Measurements from ENCODE around the gene SYNPR. TPM values are rescaled to one million over a fixed set of nuclear protein-coding genes. Genes with fewer than 3 reads are reported as not detected.

SYNPR gene
- total RNA-seq, 1 donor, result not detected

GRCh38 chr3:63279005-63279841, 1.1 kb downstream of the SYNPR start:
- Histone ChIP-seq H3K9me3 (ENCODE audit: low read depth, low read length) (no peaks in the 10 kb centered on the region), H3K4me3 (ENCODE audit: low read length) (no peak overlapping the region), H3K4me1 (ENCODE audit: insufficient read depth, low read length) (no peaks in the 10 kb centered on the region), H3K27me3 (ENCODE audit: insufficient read depth, low read length) (peaks cover 32% of the 10 kb centered on the region)

- no peaks in the 10 kb centered on the region for H3K4me1 ChIP-seq (ENCODE audit: insufficient read depth, low read length)
- H3K27me3 ChIP-seq (ENCODE audit: insufficient read depth, low read length), result no peaks in the 10 kb centered on the region
- no peaks in the 10 kb centered on the region for H3K9me3 ChIP-seq (ENCODE audit: low read depth, low read length)
- H3K4me3 ChIP-seq (ENCODE audit: low read length), result no peak overlapping the region
Measured at GRCh38 chr3:63287610-63288009, 9.5 kb downstream of the SYNPR start.

- H3K9me3 ChIP-seq (ENCODE audit: low read depth, low read length), result no peaks in the 10 kb centered on the region
- H3K4me3 ChIP-seq (ENCODE audit: low read length), result no peak overlapping the region
- no peaks in the 10 kb centered on the region for H3K27me3 ChIP-seq (ENCODE audit: insufficient read depth, low read length)
- H3K4me1 ChIP-seq (ENCODE audit: insufficient read depth, low read length), result no peaks in the 10 kb centered on the region
Measured at GRCh38 chr3:63290686-63291085, 12.6 kb downstream of the SYNPR start.

- no peaks in the 10 kb centered on the region for H3K27me3 ChIP-seq (ENCODE audit: insufficient read depth, low read length)
Measured at GRCh38 chr3:63294332-63294731, 16.2 kb downstream of the SYNPR start.

GRCh38 chr3:63295356-63295755, 17.2 kb downstream of the SYNPR start:
- no peaks in the 10 kb centered on the region for H3K27me3 ChIP-seq (ENCODE audit: insufficient read depth, low read length)
- no peak overlapping the region for H3K4me3 ChIP-seq (ENCODE audit: low read length)
- no peaks in the 10 kb centered on the region for H3K9me3 ChIP-seq (ENCODE audit: low read depth, low read length)
- no peaks in the 10 kb centered on the region for H3K4me1 ChIP-seq (ENCODE audit: insufficient read depth, low read length)

More at GRCh38 chr3:63294332-63294731, 16.2 kb downstream of the SYNPR start:
- Histone ChIP-seq H3K4me1 (ENCODE audit: insufficient read depth, low read length) (no peaks in the 10 kb centered on the region), H3K9me3 (ENCODE audit: low read depth, low read length) (no peaks in the 10 kb centered on the region), H3K4me3 (ENCODE audit: low read length) (no peak overlapping the region)

- no peaks in the 10 kb centered on the region for H3K9me3 ChIP-seq (ENCODE audit: low read depth, low read length)
- H3K4me3 ChIP-seq (ENCODE audit: low read length), result no peak overlapping the region
- no peaks in the 10 kb centered on the region for H3K4me1 ChIP-seq (ENCODE audit: insufficient read depth, low read length)
- H3K27me3 ChIP-seq (ENCODE audit: insufficient read depth, low read length), result no peaks in the 10 kb centered on the region
Measured at GRCh38 chr3:63295806-63296205, 17.7 kb downstream of the SYNPR start.

GRCh38 chr3:63296249-63296648, 18.1 kb downstream of the SYNPR start:
- Histone ChIP-seq H3K27me3 (ENCODE audit: insufficient read depth, low read length) (no peaks in the 10 kb centered on the region), H3K4me1 (ENCODE audit: insufficient read depth, low read length) (no peaks in the 10 kb centered on the region), H3K4me3 (ENCODE audit: low read length) (no peak overlapping the region), H3K9me3 (ENCODE audit: low read depth, low read length) (no peaks in the 10 kb centered on the region)

- Histone ChIP-seq H3K4me1 (ENCODE audit: insufficient read depth, low read length) (no peaks in the 10 kb centered on the region), H3K4me3 (ENCODE audit: low read length) (no peak overlapping the region), H3K27me3 (ENCODE audit: insufficient read depth, low read length) (no peaks in the 10 kb centered on the region), H3K9me3 (ENCODE audit: low read depth, low read length) (no peaks in the 10 kb centered on the region)
Measured at GRCh38 chr3:63303238-63303637, 25.1 kb downstream of the SYNPR start.

GRCh38 chr3:63304421-63304820, 26.3 kb downstream of the SYNPR start:
- Histone ChIP-seq H3K4me3 (ENCODE audit: low read length) (no peak overlapping the region), H3K9me3 (ENCODE audit: low read depth, low read length) (no peaks in the 10 kb centered on the region), H3K27me3 (ENCODE audit: insufficient read depth, low read length) (no peaks in the 10 kb centered on the region), H3K4me1 (ENCODE audit: insufficient read depth, low read length) (no peaks in the 10 kb centered on the region)

- Histone ChIP-seq H3K27me3 (ENCODE audit: insufficient read depth, low read length) (no peaks in the 10 kb centered on the region), H3K4me1 (ENCODE audit: insufficient read depth, low read length) (no peaks in the 10 kb centered on the region), H3K4me3 (ENCODE audit: low read length) (no peak overlapping the region), H3K9me3 (ENCODE audit: low read depth, low read length) (no peaks in the 10 kb centered on the region)
Measured at GRCh38 chr3:63308072-63308471, 30.0 kb downstream of the SYNPR start.

GRCh38 chr3:63309768-63310167, 31.7 kb downstream of the SYNPR start:
- no peaks in the 10 kb centered on the region for H3K4me1 ChIP-seq (ENCODE audit: insufficient read depth, low read length)
- H3K4me3 ChIP-seq (ENCODE audit: low read length), result no peak overlapping the region
- H3K27me3 ChIP-seq (ENCODE audit: insufficient read depth, low read length), result no peaks in the 10 kb centered on the region
- H3K9me3 ChIP-seq (ENCODE audit: low read depth, low read length), result no peaks in the 10 kb centered on the region

- no peak overlapping the region for H3K4me3 ChIP-seq (ENCODE audit: low read length)
- no peaks in the 10 kb centered on the region for H3K27me3 ChIP-seq (ENCODE audit: insufficient read depth, low read length)
- H3K4me1 ChIP-seq (ENCODE audit: insufficient read depth, low read length), result no peaks in the 10 kb centered on the region
- no peaks in the 10 kb centered on the region for H3K9me3 ChIP-seq (ENCODE audit: low read depth, low read length)
Measured at GRCh38 chr3:63323766-63324165, 45.7 kb downstream of the SYNPR start.

- Histone ChIP-seq H3K27me3 (ENCODE audit: insufficient read depth, low read length) (no peaks in the 10 kb centered on the region), H3K9me3 (ENCODE audit: low read depth, low read length) (no peaks in the 10 kb centered on the region), H3K4me3 (ENCODE audit: low read length) (no peak overlapping the region), H3K4me1 (ENCODE audit: insufficient read depth, low read length) (no peaks in the 10 kb centered on the region)
Measured at GRCh38 chr3:63324621-63325020, 46.5 kb downstream of the SYNPR start.

GRCh38 chr3:63325386-63325785, 47.3 kb downstream of the SYNPR start:
- Histone ChIP-seq H3K9me3 (ENCODE audit: low read depth, low read length) (no peaks in the 10 kb centered on the region), H3K4me1 (ENCODE audit: insufficient read depth, low read length) (no peaks in the 10 kb centered on the region)

GRCh38 chr3:63328365-63328764, 50.3 kb downstream of the SYNPR start:
- no peaks in the 10 kb centered on the region for H3K9me3 ChIP-seq (ENCODE audit: low read depth, low read length)
- no peaks in the 10 kb centered on the region for H3K27me3 ChIP-seq (ENCODE audit: insufficient read depth, low read length)
- no peaks in the 10 kb centered on the region for H3K4me1 ChIP-seq (ENCODE audit: insufficient read depth, low read length)
- H3K4me3 ChIP-seq (ENCODE audit: low read length), result no peak overlapping the region

More at GRCh38 chr3:63325386-63325785, 47.3 kb downstream of the SYNPR start:
- no peaks in the 10 kb centered on the region for H3K27me3 ChIP-seq (ENCODE audit: insufficient read depth, low read length)
- H3K4me3 ChIP-seq (ENCODE audit: low read length), result no peak overlapping the region

- H3K9me3 ChIP-seq (ENCODE audit: low read depth, low read length), result no peaks in the 10 kb centered on the region
- no peaks in the 10 kb centered on the region for H3K4me1 ChIP-seq (ENCODE audit: insufficient read depth, low read length)
- no peak overlapping the region for H3K4me3 ChIP-seq (ENCODE audit: low read length)
- no peaks in the 10 kb centered on the region for H3K27me3 ChIP-seq (ENCODE audit: insufficient read depth, low read length)
Measured at GRCh38 chr3:63331520-63331919, 53.4 kb downstream of the SYNPR start.

All from mononuclear cell (primary cell).